Endothelial cell of umbilical vein (primary cell): ENCODE measurements around the gene ZNF619. TPM values are rescaled to one million over a fixed set of nuclear protein-coding genes. Genes with fewer than 3 reads are reported as not detected.

ENCODE experiments used
- BruUV-seq: library from RNA; stranded (reverse); fragments of 400-500 nt; replicated peaks from 2 replicates; lab custom pipeline; 2021; lab: Mats Ljungman, UMichigan
- CTCF ChIA-PET: fragments of 300-600, 350-600 bp; sonication (Branson Sonifier 250); formaldehyde crosslinking; loops from one replicate; lab custom pipeline; 2021; ENCODE audit warnings: antibody characterized with exemption, inconsistent platforms; lab: Charles Lee
- POLR2A ChIA-PET: fragments of 300-600, 350-600 bp; sonication (Branson Sonifier 250); formaldehyde crosslinking; loops from one replicate; lab custom pipeline; 2021; ENCODE audit warnings: antibody characterized with exemption, inconsistent platforms; lab: Charles Lee
- DNase-seq: peaks from one replicate; pipeline ENCODE4 v3.0.0-alpha.2; 2011; ENCODE audit warnings: low read depth, low spot score
- FAIRE-seq: peaks from 2 replicates; lab custom pipeline; 2011; peaks lifted over from hg19 to GRCh38; lab: Jason Lieb, UNC
- H2AFZ ChIP-seq: 2 replicates; pipeline ENCODE4 v1.6.0; 2012; ENCODE audit warnings: low read depth, low read length, control low read depth, inconsistent platforms
- H3K27ac ChIP-seq: 2 replicates; pipeline ENCODE4 v1.5.1; 2011; ENCODE audit warnings: low read depth, mild to moderate bottlenecking, control low read depth, low read length, moderate library complexity; ENCODE audit not compliant: insufficient read depth
- H3K27me3 ChIP-seq, 2 experiments: 2 replicates each; pipeline versions ENCODE4 v1.6.0 to v1.6.1; 2011; ENCODE audit warnings: low read length in 2 of 2, mixed read lengths in 1 of 2; ENCODE audit not compliant: control insufficient read depth in 2 of 2, insufficient read depth in 2 of 2
- H3K36me3 ChIP-seq, 2 experiments: 2 replicates in 1 of 2; 3 replicates in 1 of 2; pipeline ENCODE4 v1.5.1; 2011; ENCODE audit warnings: low read length in 2 of 2, mild to moderate bottlenecking in 1 of 2, moderate library complexity in 1 of 2; ENCODE audit not compliant: control insufficient read depth in 2 of 2, insufficient read depth in 2 of 2; ENCODE audit errors: extremely low read depth in 1 of 2
- H3K4me1 ChIP-seq: 3 replicates; pipeline ENCODE4 v1.5.1; 2011; ENCODE audit warnings: mild to moderate bottlenecking, low read length; ENCODE audit not compliant: control insufficient read depth, insufficient read depth; ENCODE audit errors: extremely low read depth
- H3K4me2 ChIP-seq: 2 replicates; pipeline ENCODE4 v1.6.1; 2011; ENCODE audit warnings: low read length, control low read depth, mixed read lengths; ENCODE audit not compliant: insufficient read depth
- H3K4me3 ChIP-seq, 3 experiments: fragments of 200-600 bp in 1 of 3; sonication (generic), shearing (Covaris generic) in 1 of 3; replicated peaks in 1 of 3; 2 replicates each; pipeline ENCODE4 v1.5.1; 2011 to 2016; ENCODE audit warnings: control low read depth in 3 of 3, low read length in 3 of 3, mild to moderate bottlenecking in 2 of 3, inconsistent platforms in 1 of 3, low read depth in 1 of 3, moderate library complexity in 1 of 3; ENCODE audit not compliant: insufficient read depth in 1 of 3
- H3K79me2 ChIP-seq: 2 replicates; pipeline ENCODE4 v1.6.0; 2012; ENCODE audit warnings: low read length, inconsistent platforms; ENCODE audit not compliant: control insufficient read depth, insufficient read depth
- H3K9ac ChIP-seq: replicated peaks from 2 replicates; pipeline ENCODE3; 2011; ENCODE audit warnings: low read length, control low read depth; ENCODE audit not compliant: insufficient read depth; ENCODE audit errors: extremely low read depth
- H3K9me1 ChIP-seq: replicated peaks from 3 replicates; pipeline ENCODE4 v1.6.0; 2011; ENCODE audit warnings: mild to moderate bottlenecking, low read length; ENCODE audit not compliant: control insufficient read depth, insufficient read depth; ENCODE audit errors: extremely low read depth
- H3K9me3 ChIP-seq: replicated peaks from 2 replicates; pipeline ENCODE4 v1.5.1; 2012; ENCODE audit warnings: low read length, inconsistent platforms; ENCODE audit not compliant: control insufficient read depth, insufficient read depth
- H4K20me1 ChIP-seq: replicated peaks from 2 replicates; pipeline ENCODE3; 2011; ENCODE audit warnings: mild to moderate bottlenecking, low read length; ENCODE audit not compliant: control insufficient read depth, insufficient read depth; ENCODE audit errors: extremely low read depth
- EZH2 ChIP-seq: IDR thresholded peaks from 2 replicates; pipeline ENCODE4 v1.6.1; 2012; ENCODE audit warnings: borderline replicate concordance, low read depth, mild to moderate bottlenecking, moderate library complexity, low read length, inconsistent platforms; ENCODE audit not compliant: severe bottlenecking
- FOS ChIP-seq: IDR thresholded peaks from 2 replicates; pipeline ENCODE4 v1.6.1; 2011; ENCODE audit warnings: mild to moderate bottlenecking, low read length, moderate library complexity, borderline replicate concordance; ENCODE audit not compliant: insufficient read depth
- GATA2 ChIP-seq: IDR thresholded peaks from 2 replicates; pipeline ENCODE4 v1.7.0; 2011; ENCODE audit warnings: low read depth, mild to moderate bottlenecking, moderate library complexity, mixed read lengths, low read length; ENCODE audit not compliant: insufficient read length, insufficient read depth
- JUN ChIP-seq: IDR thresholded peaks from 2 replicates; pipeline ENCODE4 v1.6.1; 2011; ENCODE audit warnings: borderline replicate concordance, low read depth; ENCODE audit not compliant: insufficient read length, insufficient read depth
- MYC ChIP-seq: IDR thresholded peaks from one replicate; pipeline ENCODE4 v1.6.1; 2011; ENCODE audit warnings: mild to moderate bottlenecking, low read depth, low read length
- POLR2A ChIP-seq: IDR thresholded peaks from 2 replicates; pipeline ENCODE4 v1.6.1; 2012; ENCODE audit warnings: low read depth, mild to moderate bottlenecking, control low read depth, low read length
- POLR2AphosphoS5 ChIP-seq: IDR thresholded peaks from 2 replicates; pipeline ENCODE4 v1.6.1; 2012; ENCODE audit warnings: low read depth, mild to moderate bottlenecking, control low read depth, low read length, moderate library complexity; ENCODE audit not compliant: insufficient read depth
- dilution Hi-C: fragments of 300-500 bp; cut with MboI; formaldehyde crosslinking; loops from one replicate; pipeline ENCODE4 v1.15.0; 2019; ENCODE audit warnings: low sequenced_read_pairs; ENCODE audit not compliant: extremely low pct_ligation_motif_present
- intact Hi-C: fragments of 100-400 bp; cut with micrococcal nuclease; formaldehyde crosslinking; loops from one replicate; pipeline ENCODE4 v1.10.0; 2022
- polyA plus RNA-seq, 4 experiments: library from polyadenylated mRNA; depleted of rRNA in 3 of 4; stranded (reverse) in 3 of 4; unstranded in 1 of 4; fragments of >200 nt; gene quantifications; 2 replicates each; pipeline versions ENCODE4 v1.2.1 to v1.2.3, GENCODE V29; 2011 to 2012; ENCODE audit warnings: missing spikeins in 1 of 4
- total RNA-seq: library from RNA; stranded (reverse); gene quantifications from 2 replicates; pipeline ENCODE4 v1.2.3, GENCODE V29; 2021
- TF ChIP-seq, protein P1 (sequence below): IDR thresholded peaks from 2 replicates; pipeline ENCODE4 v1.6.1; 2011; ENCODE audit not compliant: insufficient read depth, insufficient read length
- TF ChIP-seq, protein P2 (sequence below), 2 donors: IDR thresholded peaks; 1 replicate in 1 of 2; 2 replicates in 1 of 2; pipeline ENCODE4 v1.5.1; 2011; ENCODE audit warnings: low read length in 2 of 2, mild to moderate bottlenecking in 2 of 2, moderate library complexity in 2 of 2, control low read depth in 1 of 2, inconsistent platforms in 1 of 2, low read depth in 1 of 2; ENCODE audit not compliant: insufficient read depth in 1 of 2; ENCODE audit errors: extremely low read depth in 1 of 2

ZNF619 gene
- total and polyA plus RNA-seq, 2 donors (not counting 3 experiments of a cell fraction or from before 2014, with no cell fraction given): 2.3 to 7.2 TPM

DNA sequence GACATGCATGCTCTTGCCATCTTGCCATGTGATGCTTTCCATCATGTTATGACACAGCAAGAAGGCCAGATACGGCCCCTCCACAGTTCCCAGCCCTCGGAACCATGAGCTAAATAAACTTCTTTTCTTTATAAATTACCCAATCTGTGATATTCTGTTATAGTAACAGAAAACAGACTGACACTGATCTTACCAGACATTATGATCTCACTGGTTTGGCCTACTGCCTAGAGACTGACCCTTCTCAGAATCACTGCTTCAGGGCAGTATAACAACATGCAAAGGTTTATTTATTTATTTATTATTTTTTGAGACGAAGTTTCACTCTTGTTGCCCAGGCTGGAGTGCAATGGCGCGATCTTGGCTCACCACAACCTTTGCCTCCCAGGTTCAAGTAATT, 14.0 kb downstream of the ZNF619 start:
- Histone ChIP-seq H3K36me3 (peaks cover 0 to 10% of the 10 kb centered on the region in 2 experiments), H3K9ac (no peak overlapping the region), H3K27ac (no peak overlapping the region), H3K9me3 (peaks cover 6% of the 10 kb centered on the region), H3K4me2 (no peak overlapping the region), H3K4me3 (no peak overlapping the region), H3K9me1 (no peaks in the 10 kb centered on the region), H3K4me1 (no peaks in the 10 kb centered on the region), H3K27me3 (no peaks in the 10 kb centered on the region), H3K79me2 (no peaks in the 10 kb centered on the region), H4K20me1 (no peaks in the 10 kb centered on the region), H2AFZ (no peak overlapping the region)
- FAIRE-seq (no peak), DNase-seq (no peak)
- POLR2A ChIA-PET: no interaction called here
- dilution Hi-C loops (no loop called here), intact Hi-C loops (no loop called here)
- CTCF ChIA-PET: no interaction called here
- BruUV-seq: no TSS peak
- TF ChIP-seq, protein P1, sequence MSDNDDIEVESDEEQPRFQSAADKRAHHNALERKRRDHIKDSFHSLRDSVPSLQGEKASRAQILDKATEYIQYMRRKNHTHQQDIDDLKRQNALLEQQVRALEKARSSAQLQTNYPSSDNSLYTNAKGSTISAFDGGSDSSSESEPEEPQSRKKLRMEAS: no peak
- no peak for TF ChIP-seq EZH2
- no peak for TF ChIP-seq MYC
- no peak for TF ChIP-seq GATA2
- TF ChIP-seq JUN: no peak
- no peak for TF ChIP-seq POLR2AphosphoS5
- no peak for TF ChIP-seq FOS
- TF ChIP-seq, protein P2, sequence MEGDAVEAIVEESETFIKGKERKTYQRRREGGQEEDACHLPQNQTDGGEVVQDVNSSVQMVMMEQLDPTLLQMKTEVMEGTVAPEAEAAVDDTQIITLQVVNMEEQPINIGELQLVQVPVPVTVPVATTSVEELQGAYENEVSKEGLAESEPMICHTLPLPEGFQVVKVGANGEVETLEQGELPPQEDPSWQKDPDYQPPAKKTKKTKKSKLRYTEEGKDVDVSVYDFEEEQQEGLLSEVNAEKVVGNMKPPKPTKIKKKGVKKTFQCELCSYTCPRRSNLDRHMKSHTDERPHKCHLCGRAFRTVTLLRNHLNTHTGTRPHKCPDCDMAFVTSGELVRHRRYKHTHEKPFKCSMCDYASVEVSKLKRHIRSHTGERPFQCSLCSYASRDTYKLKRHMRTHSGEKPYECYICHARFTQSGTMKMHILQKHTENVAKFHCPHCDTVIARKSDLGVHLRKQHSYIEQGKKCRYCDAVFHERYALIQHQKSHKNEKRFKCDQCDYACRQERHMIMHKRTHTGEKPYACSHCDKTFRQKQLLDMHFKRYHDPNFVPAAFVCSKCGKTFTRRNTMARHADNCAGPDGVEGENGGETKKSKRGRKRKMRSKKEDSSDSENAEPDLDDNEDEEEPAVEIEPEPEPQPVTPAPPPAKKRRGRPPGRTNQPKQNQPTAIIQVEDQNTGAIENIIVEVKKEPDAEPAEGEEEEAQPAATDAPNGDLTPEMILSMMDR (IDR thresholded peaks at IDR 0.05; ENCODE audit: extremely low read depth in 1 of 2, insufficient read depth in 1 of 2, low read depth in 1 of 2, low read length in 2 of 2): no peak
- TF ChIP-seq POLR2A: no peak
